ENCODE measurements around the gene SLC6A16.
"Not testable (repeated sequence)": the region's sequence is repeated elsewhere in the genome, so short reads cannot be mapped to it uniquely, and the experiment has no call there.

Gene SLC6A16
- 0.46 to 9.8 (median 6.1) reads per million in 3 experiments for total RNA-seq

- no peak for DNase-seq
Observed at GRCh38 chr19:49324801-49325576, at the start of gene SLC6A16. SLC6A16 (minus strand) TSS chr19:49325191; CDS start chr19:49311347, 13,844 bp downstream.

- DNase-seq = not testable (repeated sequence)
Observed at GRCh38 chr19:49373174-49373573, 48.2 kb upstream of the SLC6A16 start.

- no peak for DNase-seq
Observed at GRCh38 chr19:49371184-49371583, 46.2 kb upstream of the SLC6A16 start.

GRCh38 chr19:49368711-49369358, 43.8 kb upstream of the SLC6A16 start:
- DNase-seq = no peak

GRCh38 chr19:49366110-49366509, 41.1 kb upstream of the SLC6A16 start:
- DNase-seq = no peak

GRCh38 chr19:49364083-49364737, 39.2 kb upstream of the SLC6A16 start:
- DNase-seq = no peak

GRCh38 chr19:49363268-49364082, 38.5 kb upstream of the SLC6A16 start, which contains the start of gene DKKL1:
DKKL1 (plus strand) TSS chr19:49363877; CDS start chr19:49363999, 122 bp downstream.
- peak; percentile 46 for DNase-seq

- DNase-seq = no peak
Observed at GRCh38 chr19:49362929-49363267, 37.9 kb upstream of the SLC6A16 start.

GRCh38 chr19:49362048-49362928, 37.3 kb upstream of the SLC6A16 start, which contains the start of gene TEAD2:
TEAD2 (minus strand) TSS chr19:49362416; CDS start chr19:49360075, 2,341 bp downstream.
- no peak for DNase-seq

GRCh38 chr19:49361438-49362047, 36.6 kb upstream of the SLC6A16 start:
- no peak for DNase-seq

- DNase-seq = no peak
Observed at GRCh38 chr19:49359851-49360820, 35.1 kb upstream of the SLC6A16 start.

GRCh38 chr19:49357186-49357585, 32.2 kb upstream of the SLC6A16 start:
- no peak for DNase-seq

- DNase-seq = no peak
Observed at GRCh38 chr19:49356382-49356781, 31.4 kb upstream of the SLC6A16 start.

GRCh38 chr19:49355909-49356353, 30.9 kb upstream of the SLC6A16 start:
- DNase-seq = no peak

- no peak for DNase-seq
Observed at GRCh38 chr19:49349567-49349966, 24.6 kb upstream of the SLC6A16 start.

GRCh38 chr19:49348305-49349189, 23.6 kb upstream of the SLC6A16 start:
- DNase-seq = no peak

GRCh38 chr19:49347835-49348234, 22.8 kb upstream of the SLC6A16 start:
- DNase-seq = no peak

- DNase-seq = no peak
Observed at GRCh38 chr19:49347191-49347590, 22.2 kb upstream of the SLC6A16 start.

Measured in central memory CD4-positive, alpha-beta T cell (primary cell).